GM23338 (cell line): ENCODE measurements around the gene ELOVL6. TPM values are rescaled to one million over a fixed set of nuclear protein-coding genes. Genes with fewer than 3 reads are reported as not detected.
"Not testable (repeated sequence)": the region's sequence is repeated elsewhere in the genome, so short reads cannot be mapped to it uniquely, and the experiment has no call there.

Experiments used
- ATAC-seq: fragments of 200-7000 bp; cut with Tn5 transposase; 3 replicates; pipeline ENCODE4 v1.9.1; 2020
- DNase-seq: peaks from one replicate; pipeline ENCODE4 v3.0.0-alpha.2; 2015; ENCODE audit warnings: low spot score
- H2AFZ ChIP-seq: fragments of 200-600 bp; sonication (generic); 2 replicates; pipeline ENCODE4 v1.8.0; 2016; ENCODE audit warnings: antibody characterized with exemption, mild to moderate bottlenecking, moderate library complexity
- H3F3A ChIP-seq: fragments of 200-600 bp; sonication (generic); replicated peaks from 2 replicates; pipeline ENCODE4 v1.8.0; 2017; ENCODE audit warnings: antibody characterized with exemption, mixed run types, low read depth
- H3K27ac ChIP-seq: fragments of 200-600 bp; sonication (generic); 2 replicates; pipeline ENCODE4 v1.6.1; 2016; ENCODE audit warnings: low read depth
- H3K27me3 ChIP-seq: fragments of 200-600 bp; sonication (generic); 2 replicates; pipeline ENCODE4 v1.8.0; 2016; ENCODE audit warnings: mild to moderate bottlenecking, mixed run types, moderate library complexity; ENCODE audit not compliant: insufficient read depth
- H3K36me3 ChIP-seq: fragments of 200-600 bp; sonication (generic); 2 replicates; pipeline ENCODE4 v1.8.0; 2016; ENCODE audit warnings: mild to moderate bottlenecking; ENCODE audit not compliant: insufficient read depth
- H3K4me1 ChIP-seq: fragments of 200-600 bp; sonication (generic); 2 replicates; pipeline ENCODE4 v1.8.0; 2016; ENCODE audit warnings: mild to moderate bottlenecking, moderate library complexity; ENCODE audit not compliant: insufficient read depth
- H3K4me2 ChIP-seq: fragments of 200-600 bp; sonication (generic); 2 replicates; pipeline ENCODE4 v1.7.1; 2017; ENCODE audit warnings: mixed run types
- H3K4me3 ChIP-seq: fragments of 200-600 bp; sonication (generic); 2 replicates; pipeline ENCODE4 v1.6.1; 2016; ENCODE audit warnings: mixed run types
- H3K79me2 ChIP-seq: fragments of 200-600 bp; sonication (generic); replicated peaks from 2 replicates; pipeline ENCODE4 v1.8.0; 2017; ENCODE audit warnings: mild to moderate bottlenecking; ENCODE audit not compliant: insufficient read depth
- H3K9me2 ChIP-seq: fragments of 200-600 bp; sonication (generic); 2 replicates; pipeline ENCODE4 v1.8.0; 2017; ENCODE audit not compliant: insufficient read depth
- H4K20me1 ChIP-seq: fragments of 200-600 bp; sonication (generic); replicated peaks from 2 replicates; pipeline ENCODE4 v1.8.0; 2017; ENCODE audit warnings: mild to moderate bottlenecking; ENCODE audit not compliant: insufficient read depth
- H3K27ac Mint-ChIP-seq: 2 replicates; pipeline ENCODE4 v1.8.0; 2020; ENCODE audit warnings: inconsistent platforms, mild to moderate bottlenecking, moderate library complexity, mixed read lengths
- H3K27me3 Mint-ChIP-seq: 3 replicates; pipeline ENCODE4 v1.8.0; 2022; ENCODE audit warnings: low read depth, mild to moderate bottlenecking, moderate library complexity, mixed read lengths, inconsistent platforms; ENCODE audit not compliant: insufficient read depth, poor library complexity
- H3K36me3 Mint-ChIP-seq: 3 replicates; pipeline ENCODE4 v1.8.0; 2021; ENCODE audit warnings: low read depth, mild to moderate bottlenecking, inconsistent platforms, moderate library complexity, mixed read lengths
- H3K4me1 Mint-ChIP-seq: 3 replicates; pipeline ENCODE4 v1.8.0; 2020; ENCODE audit warnings: mild to moderate bottlenecking, inconsistent platforms, mixed read lengths
- H3K4me3 Mint-ChIP-seq: 3 replicates; pipeline ENCODE4 v1.8.0; 2021; ENCODE audit warnings: moderate library complexity, mild to moderate bottlenecking, inconsistent platforms, mixed read lengths
- H3K9me3 Mint-ChIP-seq: 3 replicates; pipeline ENCODE4 v1.8.0; 2020; ENCODE audit warnings: moderate library complexity, mild to moderate bottlenecking, inconsistent platforms, mixed read lengths
- CREB1 ChIP-seq: fragments of 250-450 bp; sonication (Bioruptor Pico); IDR thresholded peaks from 2 replicates; pipeline ENCODE4 v1.5.0; 2020; ENCODE audit warnings: low read depth, mild to moderate bottlenecking, moderate library complexity
- CTCF ChIP-seq, 2 experiments: fragments of 200-600 bp in 1 of 2; sonication (generic) in 1 of 2; conservative IDR thresholded peaks; 2 replicates each; pipeline versions ENCODE4 v1.5.1 to v1.6.1; 2016 to 2017; ENCODE audit warnings: antibody characterized with exemption in 2 of 2, low read depth in 2 of 2, mild to moderate bottlenecking in 2 of 2, moderate library complexity in 1 of 2
- REST ChIP-seq: IDR thresholded peaks from one replicate; pipeline ENCODE4 v1.6.1; 2018; ENCODE audit warnings: antibody characterized with exemption; ENCODE audit not compliant: unreplicated experiment
- ZNF331 ChIP-seq: fragments of 250-450 bp; sonication (Bioruptor Pico); IDR thresholded peaks from 2 replicates; pipeline ENCODE4 v1.5.0; 2020; ENCODE audit warnings: low read depth, mild to moderate bottlenecking, moderate library complexity
- polyA plus RNA-seq: library from polyadenylated mRNA; unstranded; fragments of >200 nt; fragmentation: Nextera tagmentation; extraction: Ambion mirVana; gene quantifications from 2 replicates; pipeline ENCODE4 v1.2.1, GENCODE V29; 2016
- total RNA-seq: library from RNA; depleted of rRNA; stranded (reverse); fragments of >200 nt; shearing (Covaris generic); gene quantifications from 2 replicates; pipeline ENCODE4 v1.2.3, GENCODE V29; 2014

Gene ELOVL6
- total and polyA plus RNA-seq, 2 experiments from 2014 or later = 82.7 to 89.5 TPM

- TF ChIP-seq REST (no peak), ZNF331 (no peak), CREB1 (CRISPR knock-in tag) (no peak), CTCF (conservative IDR thresholded peaks at IDR 0.05; ENCODE audit: low read depth in 2 of 2) (no peak)
Measured at GRCh38 chr4:110224142-110224541, 25.7 kb upstream of the ELOVL6 start (continued).

GRCh38 chr4:110218935-110219334, 20.5 kb upstream of the ELOVL6 start:
- not testable (repeated sequence) for ATAC-seq, H3K4me3 ChIP-seq, H3K27ac ChIP-seq, H3K27me3 ChIP-seq, H3K4me3 Mint-ChIP-seq, H3K4me2 ChIP-seq, H3K36me3 ChIP-seq, H3K79me2 ChIP-seq, H4K20me1 ChIP-seq, H3K27ac Mint-ChIP-seq, H3K4me1 ChIP-seq, DNase-seq, H3K4me1 Mint-ChIP-seq, H3K36me3 Mint-ChIP-seq, H3F3A ChIP-seq, H2AFZ ChIP-seq, H3K27me3 Mint-ChIP-seq, H3K9me2 ChIP-seq
- H3K9me3 Mint-ChIP-seq = peaks cover 19% of the 10 kb centered on the region

- H3K27me3 ChIP-seq, DNase-seq, H4K20me1 ChIP-seq, H3K4me3 Mint-ChIP-seq, H3K9me2 ChIP-seq, ATAC-seq, H3K27me3 Mint-ChIP-seq, H3K36me3 Mint-ChIP-seq, H3K79me2 ChIP-seq, H3F3A ChIP-seq, H2AFZ ChIP-seq, H3K27ac ChIP-seq, H3K27ac Mint-ChIP-seq, H3K4me2 ChIP-seq, H3K4me1 Mint-ChIP-seq, H3K4me1 ChIP-seq, H3K36me3 ChIP-seq, H3K4me3 ChIP-seq: not testable (repeated sequence)
- H3K9me3 Mint-ChIP-seq = peaks cover 19% of the 10 kb centered on the region
Measured at GRCh38 chr4:110217181-110217580, 18.8 kb upstream of the ELOVL6 start.
